Measurements from ENCODE around the gene C2orf69.

The C2orf69 gene

DNA sequence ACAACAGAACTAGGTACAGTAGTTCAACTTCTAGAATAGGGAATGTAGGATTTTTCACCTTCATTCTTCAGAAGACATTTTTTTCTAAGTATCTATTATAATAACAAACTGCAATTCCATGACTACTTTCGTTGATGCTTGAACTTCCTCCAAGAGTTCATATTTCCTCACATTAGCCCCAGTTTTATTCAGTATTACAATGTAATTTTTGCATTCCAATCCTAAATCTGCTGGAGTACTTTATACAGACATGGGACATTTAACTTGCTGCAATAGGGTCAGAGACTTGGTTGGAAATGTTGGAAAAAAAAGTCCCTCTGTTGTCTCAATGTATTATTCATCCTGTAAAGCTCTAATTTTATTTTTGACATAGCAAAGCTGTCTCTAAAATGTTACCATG lies 40.5 kb upstream of the C2orf69 start:
- no peak overlapping the region for H3K4me3 ChIP-seq (ENCODE audit: control insufficient read depth, low read depth, low read length)
- TF ChIP-seq, protein P1, sequence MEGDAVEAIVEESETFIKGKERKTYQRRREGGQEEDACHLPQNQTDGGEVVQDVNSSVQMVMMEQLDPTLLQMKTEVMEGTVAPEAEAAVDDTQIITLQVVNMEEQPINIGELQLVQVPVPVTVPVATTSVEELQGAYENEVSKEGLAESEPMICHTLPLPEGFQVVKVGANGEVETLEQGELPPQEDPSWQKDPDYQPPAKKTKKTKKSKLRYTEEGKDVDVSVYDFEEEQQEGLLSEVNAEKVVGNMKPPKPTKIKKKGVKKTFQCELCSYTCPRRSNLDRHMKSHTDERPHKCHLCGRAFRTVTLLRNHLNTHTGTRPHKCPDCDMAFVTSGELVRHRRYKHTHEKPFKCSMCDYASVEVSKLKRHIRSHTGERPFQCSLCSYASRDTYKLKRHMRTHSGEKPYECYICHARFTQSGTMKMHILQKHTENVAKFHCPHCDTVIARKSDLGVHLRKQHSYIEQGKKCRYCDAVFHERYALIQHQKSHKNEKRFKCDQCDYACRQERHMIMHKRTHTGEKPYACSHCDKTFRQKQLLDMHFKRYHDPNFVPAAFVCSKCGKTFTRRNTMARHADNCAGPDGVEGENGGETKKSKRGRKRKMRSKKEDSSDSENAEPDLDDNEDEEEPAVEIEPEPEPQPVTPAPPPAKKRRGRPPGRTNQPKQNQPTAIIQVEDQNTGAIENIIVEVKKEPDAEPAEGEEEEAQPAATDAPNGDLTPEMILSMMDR (IDR thresholded peaks at IDR 0.05; ENCODE audit: control insufficient read depth, insufficient read depth, low read depth, low read length, missing control alignments), result no peak
- DNase-seq (ENCODE audit: low read depth), result no peak

DNA sequence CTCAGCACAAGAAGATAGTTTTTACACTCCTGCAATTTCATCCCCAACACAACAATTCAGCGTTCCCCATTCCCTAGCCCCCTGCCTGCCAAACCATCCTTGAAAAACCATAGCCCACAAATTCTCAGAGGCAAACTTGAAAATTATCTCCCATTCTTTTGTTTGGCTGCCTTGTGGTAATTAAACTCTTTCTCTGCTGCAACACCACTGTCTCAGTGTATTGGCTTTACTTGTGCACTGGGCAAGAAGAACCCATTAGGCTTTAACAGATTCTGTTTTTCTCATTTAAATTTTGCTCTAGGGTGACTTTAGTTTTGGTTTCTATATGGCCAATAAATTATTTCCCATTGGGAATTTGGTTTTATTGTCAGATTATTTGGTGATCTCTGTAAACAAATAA lies 36.9 kb upstream of the C2orf69 start:
- DNase-seq (ENCODE audit: low read depth), result no peak
- TF ChIP-seq, protein P1 (IDR thresholded peaks at IDR 0.05; ENCODE audit: control insufficient read depth, insufficient read depth, low read depth, low read length, missing control alignments), result no peak

DNA sequence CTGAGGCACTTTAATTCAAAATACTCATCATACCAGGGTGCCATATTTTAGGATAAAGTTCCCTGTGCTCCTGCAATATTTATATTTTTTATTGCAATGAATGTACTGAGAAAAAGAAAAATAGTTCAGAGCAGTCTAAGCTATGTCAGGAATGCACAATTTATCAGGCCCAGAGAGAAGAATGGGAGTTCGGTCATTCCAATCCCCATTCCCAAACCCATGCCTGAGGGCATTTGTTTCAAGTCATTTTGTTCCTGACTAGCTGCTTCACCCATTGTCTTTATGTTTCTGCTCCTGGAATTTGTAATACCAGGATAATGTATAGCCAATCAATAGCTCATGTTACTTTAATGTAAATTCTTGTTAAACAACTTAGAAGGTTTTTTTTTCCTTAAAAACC lies 35.7 kb upstream of the C2orf69 start:
- no peak overlapping the region for H3K4me3 ChIP-seq (ENCODE audit: control insufficient read depth, low read depth, low read length)
- no peak for DNase-seq (ENCODE audit: low read depth)
- TF ChIP-seq, protein P1 (IDR thresholded peaks at IDR 0.05; ENCODE audit: control insufficient read depth, insufficient read depth, low read depth, low read length, missing control alignments), result no peak

More for the DNA sequence above, 36.9 kb upstream of the C2orf69 start:
- H3K4me3 ChIP-seq (ENCODE audit: control insufficient read depth, low read depth, low read length), result no peak overlapping the region

DNA sequence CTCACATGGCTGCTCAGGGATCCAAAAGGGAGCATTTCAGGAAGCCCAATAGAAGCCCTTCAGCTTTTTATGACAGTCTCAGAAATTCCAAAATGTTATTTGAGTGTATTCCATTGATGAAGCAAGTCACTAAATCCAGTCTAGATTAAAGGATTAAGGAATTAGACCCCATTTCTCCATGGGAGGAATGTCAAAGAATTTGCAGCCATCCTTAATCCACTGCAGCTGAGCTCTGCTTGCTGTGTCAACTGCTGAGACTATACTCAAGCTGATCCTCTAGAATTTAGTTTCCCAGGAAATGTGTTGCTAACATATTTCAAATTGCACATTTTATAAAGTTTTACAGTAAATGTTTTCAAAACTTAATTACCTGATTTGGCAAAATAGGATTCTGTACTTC lies 28.4 kb upstream of the C2orf69 start:
- DNase-seq (ENCODE audit: low read depth), result no peak
- TF ChIP-seq, protein P1 (IDR thresholded peaks at IDR 0.05; ENCODE audit: control insufficient read depth, insufficient read depth, low read depth, low read length, missing control alignments), result no peak

DNA sequence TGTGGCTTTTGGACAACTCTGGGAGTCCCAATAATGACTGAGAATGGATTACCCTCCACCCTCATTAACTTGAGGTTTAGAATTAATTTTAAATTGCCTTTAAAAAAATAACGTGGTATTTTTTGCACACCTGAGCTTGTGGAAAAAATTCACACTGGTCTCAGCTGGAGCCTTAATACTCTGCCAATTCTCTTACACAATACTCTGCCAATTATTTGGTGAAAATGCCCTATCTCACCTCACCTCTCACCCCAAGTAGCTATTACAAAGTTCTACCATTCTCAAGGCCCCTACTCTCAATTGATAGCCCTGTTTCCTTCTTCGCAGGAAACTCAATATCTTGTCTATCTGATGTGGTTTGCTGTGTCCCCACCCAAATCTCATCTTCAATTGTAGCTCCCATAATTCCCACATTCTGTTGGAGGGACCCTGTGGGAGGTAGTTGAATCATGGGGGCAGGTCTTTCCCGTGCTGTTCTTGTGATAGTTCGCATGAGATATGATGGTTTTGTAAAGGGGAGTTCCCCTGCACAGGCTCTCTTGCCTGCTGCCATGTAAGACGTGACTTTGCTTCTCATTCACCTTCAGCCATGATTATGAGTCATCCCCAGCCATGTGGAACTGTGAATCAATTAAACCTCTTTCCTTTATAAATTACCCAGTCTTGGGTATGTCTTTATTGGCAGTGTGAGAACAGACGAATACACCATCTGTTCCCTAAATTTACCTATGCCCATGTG lies 27.4 kb upstream of the C2orf69 start:
- H3K4me3 ChIP-seq (ENCODE audit: control insufficient read depth, low read depth, low read length), result no peak overlapping the region
- TF ChIP-seq, protein P1 (IDR thresholded peaks at IDR 0.05; ENCODE audit: control insufficient read depth, insufficient read depth, low read depth, low read length, missing control alignments), result no peak
- DNase-seq (ENCODE audit: low read depth), result no peak

More for the DNA sequence above, 28.4 kb upstream of the C2orf69 start:
- H3K4me3 ChIP-seq (ENCODE audit: control insufficient read depth, low read depth, low read length), result no peak overlapping the region

DNA sequence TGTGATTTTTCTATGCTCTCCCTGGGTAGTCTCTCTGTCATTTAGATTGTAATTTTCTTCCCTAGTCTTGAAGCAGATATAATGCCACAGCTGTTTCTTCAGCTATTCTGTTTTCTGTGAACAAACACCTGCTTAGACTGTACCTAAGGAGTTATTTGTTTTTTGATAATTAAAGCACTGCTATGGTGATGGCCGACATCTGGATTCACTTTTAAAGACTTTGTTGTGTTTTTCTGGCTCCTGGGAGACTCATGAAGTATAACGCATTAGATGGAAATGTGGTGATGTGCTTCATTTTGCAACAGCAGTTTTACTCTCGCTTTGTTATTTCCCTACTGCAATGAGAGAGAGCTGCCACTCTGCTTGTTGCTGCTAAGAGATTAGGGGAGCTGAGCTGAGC lies 15.7 kb upstream of the C2orf69 start:
- TF ChIP-seq, protein P1 (IDR thresholded peaks at IDR 0.05; ENCODE audit: control insufficient read depth, insufficient read depth, low read depth, low read length, missing control alignments), result no peak
- no peak for DNase-seq (ENCODE audit: low read depth)
- no peak overlapping the region for H3K4me3 ChIP-seq (ENCODE audit: control insufficient read depth, low read depth, low read length)

Data from AG09309 (cell line).